HK-2 (cell line): ENCODE data around the gene FAM171A2.
"Not testable (repeated sequence)": the region's sequence is repeated elsewhere in the genome, so short reads cannot be mapped to it uniquely, and the experiment has no call there.

Experiments used
- DNase-seq: peaks from one replicate; pipeline ENCODE4 v3.0.0-alpha.2; 2018; ENCODE audit not compliant: unreplicated experiment

Gene FAM171A2

GRCh38 chr17:44363613-44364159 is at the start of gene FAM171A2:
Gene FAM171A2 (minus strand): TSS chr17:44363853. CDS start chr17:44363714, 139 bp downstream.
- DNase-seq, result peak; percentile 67

GRCh38 chr17:44409309-44410028 is 45.8 kb upstream of the FAM171A2 start:
- DNase-seq, result no peak

GRCh38 chr17:44408786-44409185 is 45.1 kb upstream of the FAM171A2 start:
- DNase-seq, result no peak

GRCh38 chr17:44402564-44403172 is 39.0 kb upstream of the FAM171A2 start:
- DNase-seq, result no peak

- DNase-seq, result no peak
These were observed 36.7 kb upstream of the FAM171A2 start for GRCh38 chr17:44400226-44400847.

GRCh38 chr17:44398692-44399691 is 35.3 kb upstream of the FAM171A2 start:
- DNase-seq, result no peak

- DNase-seq, result no peak
These were observed 34.1 kb upstream of the FAM171A2 start for GRCh38 chr17:44397479-44398440.

DNA sequence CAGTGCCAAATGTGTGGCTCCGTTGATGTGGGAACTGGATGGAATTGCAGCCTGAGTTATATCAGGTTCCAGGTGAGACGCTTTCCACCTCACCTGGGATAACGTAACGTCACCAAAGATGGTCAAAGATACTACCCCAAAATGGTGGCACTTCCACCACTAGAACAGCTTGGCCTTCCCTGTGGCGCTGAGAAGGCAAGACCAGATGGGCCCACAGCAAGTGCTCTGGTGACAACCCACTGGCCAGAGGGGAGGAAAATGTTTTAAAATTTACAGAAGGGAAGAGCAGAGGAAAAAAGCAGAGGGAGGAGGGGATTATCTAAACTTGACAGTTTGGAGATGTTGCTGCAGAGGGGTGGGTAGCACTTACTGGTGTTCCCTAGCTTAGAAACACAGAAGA is 33.3 kb upstream of the FAM171A2 start:
- DNase-seq, result no peak

DNA sequence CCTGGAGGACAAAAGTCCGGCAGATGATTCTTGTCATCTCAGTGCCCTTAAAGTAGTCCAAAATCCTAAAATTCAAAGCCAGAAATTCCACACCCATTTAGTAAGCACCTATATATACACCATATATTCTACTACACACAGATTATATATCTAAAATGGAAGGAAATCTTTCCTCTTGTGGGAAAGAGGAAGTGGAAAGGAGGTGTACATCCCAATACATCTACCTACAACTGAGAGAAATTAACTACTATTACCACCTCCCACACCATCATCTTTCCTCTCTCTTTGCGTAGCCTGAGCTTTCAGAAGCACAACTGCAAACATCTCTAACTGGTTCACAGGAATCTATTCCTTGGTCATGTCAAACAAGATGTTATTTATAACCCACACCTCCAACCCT is 31.2 kb upstream of the FAM171A2 start:
- DNase-seq, result no peak

GRCh38 chr17:44394112-44394511 is 30.5 kb upstream of the FAM171A2 start:
- DNase-seq, result not testable (repeated sequence)

- no peak for DNase-seq
These were observed 26.7 kb upstream of the FAM171A2 start for GRCh38 chr17:44390250-44390870.

DNA sequence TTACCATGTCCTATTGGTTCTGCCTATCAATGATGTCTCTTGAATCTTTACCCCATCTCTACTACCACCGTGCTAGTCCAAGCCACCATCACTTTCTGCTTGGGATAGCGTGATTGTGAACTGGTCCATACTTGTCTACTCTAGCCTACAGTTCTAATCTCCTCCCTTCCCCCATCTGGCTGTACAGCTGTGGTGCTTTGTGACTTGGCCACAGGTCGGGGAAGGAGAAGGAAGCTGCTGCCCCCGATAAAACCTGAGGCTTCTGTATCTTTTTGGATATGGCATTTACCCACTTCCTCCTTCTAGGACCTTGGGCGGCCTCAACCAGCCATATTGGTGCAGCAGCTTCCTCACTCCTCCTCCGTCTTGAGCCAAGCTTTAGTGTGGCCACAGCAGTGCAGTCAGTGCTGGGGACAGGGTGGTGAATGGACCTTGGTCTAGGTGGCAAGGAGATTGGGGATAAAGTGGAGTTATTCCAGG is 26.1 kb upstream of the FAM171A2 start:
- DNase-seq, result no peak

DNA sequence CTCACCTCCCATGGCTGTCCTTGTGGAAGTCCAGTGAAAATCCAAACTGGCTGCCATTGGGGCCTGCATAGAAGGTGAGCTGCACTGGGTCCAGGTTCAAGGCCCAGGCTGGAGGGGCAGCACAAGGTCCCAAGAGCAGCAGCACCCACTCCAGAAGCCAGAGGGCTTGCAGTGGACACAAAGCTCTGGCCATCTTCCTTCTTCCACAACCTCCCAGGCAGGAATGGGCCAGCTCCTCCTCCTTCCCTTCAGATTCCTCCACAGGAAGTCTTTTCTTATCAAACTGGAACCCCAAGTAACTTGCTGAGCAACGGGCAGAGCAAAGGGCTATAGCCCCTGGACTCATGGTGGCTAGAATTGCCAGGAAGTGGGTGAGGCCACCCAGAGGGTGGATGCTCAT is 25.6 kb upstream of the FAM171A2 start, which contains the start of gene ITGA2B:
ITGA2B (minus strand) TSS at position 369 of the 400 bp plus-strand sequence; CDS start at position 193, 176 bp downstream.
- no peak for DNase-seq

- no peak for DNase-seq
These were observed 24.2 kb upstream of the FAM171A2 start for GRCh38 chr17:44387804-44388203.

DNA sequence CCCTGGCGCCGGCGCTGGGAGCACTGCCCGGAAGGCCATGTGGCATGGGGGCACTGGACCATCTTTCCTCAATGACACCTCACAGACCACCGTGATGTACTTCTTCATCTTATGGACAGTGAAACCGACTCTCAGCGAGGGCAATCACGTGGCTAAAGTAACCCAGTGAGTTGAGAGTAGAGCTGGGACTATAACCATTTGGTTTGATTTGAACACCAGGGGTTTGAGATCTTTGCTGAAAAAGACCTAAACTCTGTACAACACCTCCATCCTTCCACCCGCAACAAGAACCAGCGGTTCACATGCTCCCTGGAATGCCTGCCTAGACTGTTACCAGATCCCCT is 22.5 kb upstream of the FAM171A2 start:
- DNase-seq, result no peak

DNA sequence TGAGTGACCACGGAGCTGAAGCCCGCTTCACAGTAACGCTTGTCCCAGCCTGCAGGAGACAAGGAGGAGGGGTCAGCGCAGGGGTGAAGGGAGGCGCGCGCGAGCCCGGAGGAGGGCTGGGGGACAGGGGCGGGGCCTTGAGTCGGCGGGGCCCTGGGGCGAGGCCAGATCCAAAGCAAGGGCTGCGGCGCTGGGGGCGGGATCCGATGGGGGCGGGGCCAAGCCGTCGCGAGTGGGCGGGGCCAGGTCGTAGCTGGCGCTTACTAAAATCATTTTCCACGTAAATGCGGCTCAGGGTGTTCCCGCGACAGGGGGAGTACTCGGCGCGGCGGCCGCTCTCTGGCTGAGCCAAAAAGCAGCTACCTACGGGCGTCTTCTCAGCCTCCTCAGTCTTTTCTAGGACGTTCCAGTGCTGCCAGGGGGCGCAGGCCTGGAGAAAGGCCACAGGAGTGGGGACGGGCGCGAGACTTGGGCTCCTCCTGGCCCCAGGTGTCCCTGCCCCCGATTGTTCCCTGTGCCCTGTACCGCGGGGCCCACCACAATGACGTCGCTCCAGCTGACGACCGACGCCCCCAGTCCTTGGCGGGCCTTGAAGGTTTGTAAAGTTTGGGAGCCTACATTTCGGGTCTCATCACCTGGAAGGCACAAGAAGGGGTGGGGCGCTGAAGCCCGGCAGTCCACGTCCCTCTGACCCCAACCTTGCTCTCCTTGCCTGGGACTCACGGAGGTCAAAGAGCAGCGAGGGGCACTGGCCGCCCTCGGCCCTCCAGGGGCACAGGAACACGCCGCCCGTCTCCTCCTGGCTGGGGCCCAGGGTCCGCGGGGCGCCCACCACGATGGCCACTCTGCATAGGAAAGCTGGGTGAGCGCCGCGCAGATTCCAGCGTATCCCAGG is 21.9 kb upstream of the FAM171A2 start:
- DNase-seq, result peak; percentile 86

- no peak for DNase-seq
These were observed 21.2 kb upstream of the FAM171A2 start for GRCh38 chr17:44384823-44385286.

DNA sequence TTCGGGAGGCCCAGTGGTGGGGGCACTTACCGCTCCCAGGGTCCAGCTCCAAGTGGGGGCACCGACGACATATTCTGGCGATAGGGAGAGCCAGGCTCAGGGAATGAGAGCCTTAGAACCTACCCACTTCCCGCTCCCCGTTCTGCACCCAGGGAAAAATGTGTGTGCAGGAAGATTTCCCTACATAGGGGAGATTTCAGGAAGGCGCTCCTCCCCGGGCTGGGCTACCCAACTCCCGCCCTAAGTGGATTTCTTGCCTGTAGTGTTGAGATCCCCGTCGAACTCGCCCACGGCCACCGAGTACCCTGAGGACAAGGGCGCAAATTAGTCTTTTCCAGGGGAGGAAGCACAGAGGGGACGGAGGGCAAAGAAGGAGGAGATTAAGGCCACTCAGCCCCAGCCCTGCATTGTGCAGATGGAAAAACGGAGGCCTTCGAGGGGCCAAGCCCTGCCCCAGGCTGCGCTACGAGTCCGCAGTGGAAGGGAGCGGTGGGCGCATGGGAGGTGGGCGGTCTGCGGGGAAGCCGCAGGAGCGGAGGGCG is 20.7 kb upstream of the FAM171A2 start:
- no peak for DNase-seq
